GM20000 (cell line): Measurements from ENCODE around the gene SYTL5.

Source experiments
- DNase-seq: peaks from one replicate; pipeline ENCODE4 v3.0.0; 2012; ENCODE audit warnings: low spot score
- TF ChIP-seq, protein P1 (sequence below): IDR thresholded peaks from 2 replicates; pipeline ENCODE4 v1.5.1; 2012; ENCODE audit warnings: mild to moderate bottlenecking, control low read depth; ENCODE audit errors: extremely low read depth, missing control alignments

The SYTL5 gene

DNA sequence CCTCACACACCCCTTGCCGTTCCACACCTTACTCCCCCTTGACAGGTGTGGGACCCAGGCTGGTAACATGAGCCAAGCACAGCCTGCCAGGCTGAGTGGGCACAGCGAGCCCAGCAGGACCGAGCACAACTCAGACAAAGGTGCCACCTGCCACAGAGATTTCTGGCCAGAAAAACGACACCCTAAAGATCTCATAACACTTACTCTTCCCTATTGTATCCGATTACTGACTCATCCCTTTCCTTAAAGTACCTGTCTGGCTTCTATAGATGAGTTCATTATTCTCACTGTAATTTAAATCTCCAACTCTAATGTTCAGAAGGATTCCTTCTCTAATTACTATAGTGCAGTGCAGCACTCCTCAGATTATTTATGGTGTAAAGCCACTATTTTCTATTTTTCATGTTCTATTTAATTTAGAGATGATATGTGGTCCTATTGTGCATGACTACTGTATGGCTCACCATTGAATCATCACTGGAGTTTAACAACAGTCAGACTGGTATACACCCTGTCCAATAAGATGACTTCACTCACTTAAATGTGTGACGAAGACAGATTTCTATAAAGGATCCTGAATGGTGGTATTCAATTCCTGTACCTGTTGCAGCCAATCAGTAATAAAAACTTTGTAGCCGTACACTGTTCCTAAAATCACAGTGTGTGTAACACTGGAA is 7.6 kb upstream of the SYTL5 start:
- DNase-seq: no peak
- TF ChIP-seq, protein P1, sequence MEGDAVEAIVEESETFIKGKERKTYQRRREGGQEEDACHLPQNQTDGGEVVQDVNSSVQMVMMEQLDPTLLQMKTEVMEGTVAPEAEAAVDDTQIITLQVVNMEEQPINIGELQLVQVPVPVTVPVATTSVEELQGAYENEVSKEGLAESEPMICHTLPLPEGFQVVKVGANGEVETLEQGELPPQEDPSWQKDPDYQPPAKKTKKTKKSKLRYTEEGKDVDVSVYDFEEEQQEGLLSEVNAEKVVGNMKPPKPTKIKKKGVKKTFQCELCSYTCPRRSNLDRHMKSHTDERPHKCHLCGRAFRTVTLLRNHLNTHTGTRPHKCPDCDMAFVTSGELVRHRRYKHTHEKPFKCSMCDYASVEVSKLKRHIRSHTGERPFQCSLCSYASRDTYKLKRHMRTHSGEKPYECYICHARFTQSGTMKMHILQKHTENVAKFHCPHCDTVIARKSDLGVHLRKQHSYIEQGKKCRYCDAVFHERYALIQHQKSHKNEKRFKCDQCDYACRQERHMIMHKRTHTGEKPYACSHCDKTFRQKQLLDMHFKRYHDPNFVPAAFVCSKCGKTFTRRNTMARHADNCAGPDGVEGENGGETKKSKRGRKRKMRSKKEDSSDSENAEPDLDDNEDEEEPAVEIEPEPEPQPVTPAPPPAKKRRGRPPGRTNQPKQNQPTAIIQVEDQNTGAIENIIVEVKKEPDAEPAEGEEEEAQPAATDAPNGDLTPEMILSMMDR: no peak

DNA sequence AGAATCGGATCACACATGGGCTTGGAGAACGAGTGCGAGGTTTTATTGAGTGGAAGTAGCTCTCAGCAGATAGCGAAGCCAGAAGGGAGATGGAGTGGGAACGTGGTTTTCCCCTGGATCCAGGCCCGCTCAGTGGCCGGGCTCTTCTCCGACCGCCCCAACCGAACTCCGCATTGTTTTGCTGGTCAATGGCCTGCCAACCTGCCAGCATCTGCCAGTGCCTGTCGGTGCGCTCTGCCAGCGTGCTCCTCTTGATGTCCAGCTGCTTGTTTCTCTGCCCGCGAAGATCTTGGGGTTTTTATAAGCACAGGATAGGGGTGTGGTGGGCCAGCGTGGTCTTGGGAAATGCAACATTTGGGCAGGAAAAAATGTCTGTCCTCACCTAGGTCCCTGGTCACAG is 5.6 kb upstream of the SYTL5 start:
- DNase-seq: no peak
- TF ChIP-seq, protein P1: no peak

DNA sequence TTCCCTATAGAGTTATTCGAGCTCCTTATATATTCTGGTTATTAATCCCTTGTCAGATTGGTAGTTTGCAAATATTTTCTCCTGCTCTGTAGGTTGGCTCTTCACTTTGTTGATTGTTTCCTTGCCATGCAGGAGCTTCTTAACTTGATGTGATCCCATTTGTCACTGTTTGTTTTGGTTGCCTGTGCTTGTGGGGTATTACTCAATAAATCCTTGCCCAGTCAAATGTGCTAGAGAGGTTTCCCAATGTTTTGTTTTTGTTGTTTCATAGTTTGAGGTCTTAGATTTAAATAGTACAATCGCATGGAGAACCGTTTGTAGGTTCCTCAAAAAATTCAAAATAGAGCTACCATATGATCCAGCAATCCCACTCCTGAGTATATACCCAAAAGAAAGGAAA is 2.3 kb upstream of the SYTL5 start:
- TF ChIP-seq, protein P1: no peak
- DNase-seq: no peak

GRCh38 chrX:38006778-38007177 is 425 bp downstream of the SYTL5 start:
- DNase-seq: no peak
- TF ChIP-seq, protein P1: no peak

- TF ChIP-seq, protein P1: no peak
- DNase-seq: no peak
These were observed 2.3 kb downstream of the SYTL5 start for GRCh38 chrX:38008658-38009057.

GRCh38 chrX:38009641-38010040 is 3.3 kb downstream of the SYTL5 start:
- TF ChIP-seq, protein P1: no peak
- no peak for DNase-seq

- no peak for DNase-seq
- TF ChIP-seq, protein P1: no peak
These were observed 12.5 kb downstream of the SYTL5 start for GRCh38 chrX:38018766-38019425.
